IMR-90 (cell line): ENCODE data around the gene NPPA. TPM values are rescaled to one million over a fixed set of nuclear protein-coding genes. Genes with fewer than 3 reads are reported as not detected.

ENCODE experiments used
- ATAC-seq: fragments of 200-7000 bp; cut with Tn5 transposase; 2 replicates; pipeline ENCODE4 v1.9.1; 2020; ENCODE audit warnings: low read depth, mild to moderate bottlenecking, moderate library complexity
- BruUV-seq: library from RNA; stranded (reverse); fragments of 400-500 nt; replicated peaks from 2 replicates; lab custom pipeline; 2021; lab: Mats Ljungman, UMichigan
- CTCF ChIA-PET: fragments of 300-600 bp; formaldehyde crosslinking; extraction: SDS; loops from one replicate; lab custom pipeline; 2021; ENCODE audit warnings: antibody characterized with exemption; lab: Yijun Ruan, JAX
- POLR2A ChIA-PET: fragments of 300-600 bp; sonication (Branson Sonifier 250); formaldehyde crosslinking; loops from one replicate; lab custom pipeline; 2022; ENCODE audit warnings: antibody characterized with exemption; ENCODE audit not compliant: unreplicated experiment; lab: Charles Lee
- DNase-seq: peaks from one replicate; pipeline ENCODE4 v3.0.0; 2013
- H2AFZ ChIP-seq: replicated peaks from 2 replicates; pipeline ENCODE3; 2013; ENCODE audit warnings: low read length, mild to moderate bottlenecking; ENCODE audit not compliant: poor library complexity
- H2AK5ac ChIP-seq: 2 replicates; pipeline ENCODE4 v1.6.1; 2013; ENCODE audit warnings: low read depth, low read length, inconsistent platforms
- H2AK9ac ChIP-seq: replicated peaks from 2 replicates; pipeline ENCODE3; 2013; ENCODE audit warnings: mild to moderate bottlenecking, low read depth, low read length, moderate library complexity; ENCODE audit not compliant: poor library complexity
- H2BK120ac ChIP-seq: 2 replicates; pipeline ENCODE4 v1.6.1; 2013; ENCODE audit warnings: low read depth, low read length, inconsistent platforms
- H2BK15ac ChIP-seq: 3 replicates; pipeline ENCODE4 v1.6.1; 2013; ENCODE audit warnings: low read depth, low read length, inconsistent platforms
- H2BK20ac ChIP-seq: 2 replicates; pipeline ENCODE4 v1.6.1; 2013; ENCODE audit warnings: low read depth, mild to moderate bottlenecking, inconsistent platforms, low read length, moderate library complexity
- H2BK5ac ChIP-seq: 2 replicates; pipeline ENCODE4 v1.6.1; 2013; ENCODE audit warnings: mild to moderate bottlenecking, low read depth, low read length, inconsistent platforms; ENCODE audit not compliant: poor library complexity, severe bottlenecking
- H3K14ac ChIP-seq: replicated peaks from 2 replicates; pipeline ENCODE4 v1.6.1; 2013; ENCODE audit warnings: low read depth, low read length, inconsistent platforms
- H3K18ac ChIP-seq: 2 replicates; pipeline ENCODE4 v1.6.1; 2013; ENCODE audit warnings: low read depth, low read length, control low read depth
- H3K23ac ChIP-seq: 2 replicates; pipeline ENCODE4 v1.6.1; 2013; ENCODE audit warnings: low read depth, low read length, inconsistent platforms
- H3K27ac ChIP-seq: 2 replicates; pipeline ENCODE4 v1.5.1; 2013; ENCODE audit warnings: mild to moderate bottlenecking, control low read depth, low read length; ENCODE audit not compliant: insufficient read depth
- H3K27me3 ChIP-seq: 2 replicates; pipeline ENCODE4 v1.6.1; 2013; ENCODE audit warnings: low read length; ENCODE audit not compliant: control insufficient read depth, insufficient read depth
- H3K36me3 ChIP-seq: 2 replicates; pipeline ENCODE4 v1.6.1; 2013; ENCODE audit warnings: low read length, mixed read lengths; ENCODE audit not compliant: control insufficient read depth, insufficient read depth
- H3K4ac ChIP-seq: 2 replicates; pipeline ENCODE4 v1.6.1; 2013; ENCODE audit warnings: low read depth, low read length, inconsistent platforms
- H3K4me1 ChIP-seq: 2 replicates; pipeline ENCODE4 v1.6.1; 2013; ENCODE audit warnings: low read length, mixed read lengths; ENCODE audit not compliant: control insufficient read depth, insufficient read depth
- H3K4me2 ChIP-seq: 2 replicates; pipeline ENCODE4 v1.6.1; 2013; ENCODE audit warnings: low read depth, mild to moderate bottlenecking, control low read depth, low read length, moderate library complexity
- H3K4me3 ChIP-seq: 2 replicates; pipeline ENCODE4 v1.5.1; 2013; ENCODE audit warnings: low read depth, mild to moderate bottlenecking, control low read depth, low read length, moderate library complexity; ENCODE audit not compliant: insufficient read depth
- H3K56ac ChIP-seq: 2 replicates; pipeline ENCODE4 v1.6.1; 2013; ENCODE audit warnings: low read length, inconsistent platforms; ENCODE audit not compliant: insufficient read depth; ENCODE audit errors: extremely low read depth
- H3K79me1 ChIP-seq, 2 experiments: 2 replicates each; pipeline ENCODE4 v1.6.1; 2013; ENCODE audit warnings: low read length in 2 of 2, inconsistent platforms in 1 of 2, low read depth in 1 of 2
- H3K9ac ChIP-seq: 2 replicates; pipeline ENCODE4 v1.6.1; 2013; ENCODE audit warnings: low read depth, low read length, control low read depth
- H3K9me1 ChIP-seq: 2 replicates; pipeline ENCODE4 v1.6.1; 2013; ENCODE audit warnings: low read length, inconsistent platforms; ENCODE audit not compliant: insufficient read depth
- H3K9me3 ChIP-seq: 2 replicates; pipeline ENCODE4 v1.6.1; 2013; ENCODE audit warnings: low read length; ENCODE audit not compliant: control insufficient read depth, insufficient read depth
- H4K20me1 ChIP-seq: 2 replicates; pipeline ENCODE4 v1.6.1; 2013; ENCODE audit warnings: low read length, inconsistent platforms; ENCODE audit not compliant: insufficient read depth
- H4K5ac ChIP-seq: 2 replicates; pipeline ENCODE4 v1.6.1; 2013; ENCODE audit warnings: mild to moderate bottlenecking, low read depth, low read length, control low read depth
- H4K8ac ChIP-seq, 2 experiments: 2 replicates each; pipeline ENCODE4 v1.6.1; 2013; ENCODE audit warnings: low read depth in 2 of 2, low read length in 2 of 2, control low read depth in 1 of 2, inconsistent platforms in 1 of 2
- H4K91ac ChIP-seq: 2 replicates; pipeline ENCODE4 v1.6.1; 2013; ENCODE audit warnings: low read depth, low read length, inconsistent platforms; ENCODE audit not compliant: insufficient read depth
- BHLHE40 ChIP-seq: fragments of 150-350 bp; IDR thresholded peaks from 2 replicates; pipeline ENCODE4 v1.6.1; 2016; ENCODE audit warnings: mild to moderate bottlenecking, low read depth, low read length
- CEBPB ChIP-seq: IDR thresholded peaks from 2 replicates; pipeline ENCODE4 v1.6.1; 2012; ENCODE audit warnings: low read depth, low read length, improper control_type of control experiment
- CTCF ChIP-seq: conservative IDR thresholded peaks from 2 replicates; pipeline ENCODE4 v1.5.1; 2012; ENCODE audit warnings: mild to moderate bottlenecking, low read depth, low read length, improper control_type of control experiment
- FOS ChIP-seq: fragments of 150-350 bp; IDR thresholded peaks from 2 replicates; pipeline ENCODE4 v1.6.1; 2016; ENCODE audit warnings: low read depth, low read length
- MAFK ChIP-seq: IDR thresholded peaks from 2 replicates; pipeline ENCODE4 v1.6.1; 2012; ENCODE audit warnings: low read depth, low read length, improper control_type of control experiment
- MAZ ChIP-seq: IDR thresholded peaks from 2 replicates; pipeline ENCODE4 v1.6.1; 2012; ENCODE audit warnings: low read depth, mild to moderate bottlenecking, low read length, improper control_type of control experiment, moderate library complexity, borderline replicate concordance
- MXI1 ChIP-seq: IDR thresholded peaks from 2 replicates; pipeline ENCODE4 v1.6.1; 2012; ENCODE audit warnings: low read depth, mild to moderate bottlenecking, low read length, moderate library complexity, borderline replicate concordance
- NFE2L2 ChIP-seq: fragments of 150-350 bp; IDR thresholded peaks from 2 replicates; pipeline ENCODE4 v1.6.1; 2016; ENCODE audit warnings: low read depth, mild to moderate bottlenecking, low read length
- POLR2A ChIP-seq: IDR thresholded peaks from 2 replicates; pipeline ENCODE4 v1.6.1; 2012; ENCODE audit warnings: mild to moderate bottlenecking, low read depth, low read length
- RAD21 ChIP-seq: IDR thresholded peaks from 2 replicates; pipeline ENCODE4 v1.6.1; 2012; ENCODE audit warnings: low read length, improper control_type of control experiment
- RCOR1 ChIP-seq: IDR thresholded peaks from 2 replicates; pipeline ENCODE4 v1.6.1; 2012; ENCODE audit warnings: mild to moderate bottlenecking, low read length, improper control_type of control experiment; ENCODE audit not compliant: insufficient replicate concordance
- RFX5 ChIP-seq: IDR thresholded peaks from 2 replicates; pipeline ENCODE4 v1.8.0; 2012; ENCODE audit warnings: low read depth, mild to moderate bottlenecking, low read length, moderate library complexity
- SMC3 ChIP-seq: fragments of 150-350 bp; IDR thresholded peaks from 2 replicates; pipeline ENCODE4 v1.6.1; 2016; ENCODE audit warnings: low read depth, mild to moderate bottlenecking, antibody characterized with exemption, low read length, moderate library complexity
- USF2 ChIP-seq: fragments of 150-350 bp; IDR thresholded peaks from 2 replicates; pipeline ENCODE4 v1.6.1; 2017; ENCODE audit warnings: mild to moderate bottlenecking, antibody characterized with exemption, low read length, low read depth
- WGBS, 2 experiments: methylation state at CpG; one replicate each; pipeline versions ENCODE4 v1.1.5 to v1.1.7; 2013; ENCODE audit warnings: missing lambda C conversion rate in 2 of 2; ENCODE audit not compliant: insufficient read length in 1 of 2; ENCODE audit errors: extremely low coverage in 2 of 2; 5-methylcytosine and 5-hydroxymethylcytosine counted together
- dilution Hi-C: fragments of 300-500 bp; cut with HindIII; formaldehyde crosslinking; loops from one replicate; pipeline ENCODE4 v1.14.3; 2018; ENCODE audit warnings: low sequenced_read_pairs; ENCODE audit not compliant: unreplicated experiment
- in situ Hi-C: fragments of 300-500 bp; cut with MboI; formaldehyde crosslinking; loops from 3 replicates; pipeline ENCODE4 v1.14.3; 2019; ENCODE audit warnings: low sequenced_read_pairs, inconsistent platforms, mixed read lengths
- intact Hi-C: fragments of 100-400 bp; cut with micrococcal nuclease; formaldehyde crosslinking; loops from 2 replicates; pipeline ENCODE4 v1.10.0; 2022
- polyA plus RNA-seq, 3 experiments: library from polyadenylated mRNA; depleted of rRNA; stranded (reverse); fragments of >200 nt; gene quantifications; 2 replicates each; pipeline ENCODE4 v1.2.3, GENCODE V29; 2012; ENCODE audit warnings: low replicate concordance in 1 of 3
- total RNA-seq: library from RNA; depleted of rRNA; stranded (reverse); fragments of >200 nt; gene quantifications from 2 replicates; pipeline ENCODE4 v1.2.3, GENCODE V29; 2012

Gene NPPA
- total and polyA plus RNA-seq, 2 of the 4 experiments (the other 2 are of a cell fraction): not detected

DNA sequence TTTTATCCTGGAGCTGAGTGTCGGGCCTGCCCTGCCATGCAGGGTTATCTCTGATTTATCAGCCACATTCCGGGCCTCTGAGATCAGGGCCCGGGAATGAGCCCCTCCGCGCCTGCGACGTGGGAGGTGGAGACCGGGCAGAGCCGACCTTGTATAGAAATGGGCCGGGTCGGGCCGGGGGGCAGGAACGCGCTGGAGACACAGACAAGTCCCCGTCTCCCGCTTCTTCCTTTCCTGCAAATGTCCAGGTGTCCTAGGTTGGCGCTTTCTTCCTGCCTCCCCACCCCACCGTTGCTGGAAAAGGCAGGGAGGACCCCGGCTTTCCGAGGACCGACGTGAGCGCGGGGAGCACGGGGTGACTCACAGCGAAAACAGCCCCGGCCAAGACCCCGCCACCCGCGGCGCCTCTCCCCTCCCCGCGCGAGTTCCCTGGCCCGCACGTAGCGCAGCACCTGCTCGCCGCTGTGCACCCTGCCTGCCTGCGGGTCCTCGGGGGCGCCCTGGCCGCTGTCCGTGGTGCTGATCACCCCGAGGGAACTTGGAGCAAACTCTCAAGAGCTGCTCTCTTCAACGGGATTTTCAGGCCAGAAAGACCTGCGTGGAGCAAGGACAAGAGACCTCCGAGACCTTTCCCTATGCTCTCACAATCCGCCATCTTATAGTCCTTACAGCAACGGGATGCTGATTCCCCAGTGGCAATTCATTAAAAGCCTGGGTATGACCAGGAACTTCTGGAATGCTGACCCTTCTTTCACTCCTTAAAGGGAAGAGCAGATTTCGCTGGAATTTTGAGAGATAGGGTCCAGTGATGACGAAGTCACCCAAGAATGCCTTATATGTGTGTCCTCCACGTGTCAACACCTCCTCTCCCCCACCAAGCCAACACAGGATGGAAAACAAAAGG lies 11.6 kb upstream of the NPPA start:
- H4K8ac ChIP-seq: no peak overlapping the region
- no peak overlapping the region for H3K23ac ChIP-seq
- TF ChIP-seq MAFK (no peak), MXI1 (peak; percentile 66), BHLHE40 (no peak), USF2 (no peak), NFE2L2 (no peak), CTCF (peak; percentile 29), RAD21 (no peak), RCOR1 (peak; percentile 93), SMC3 (no peak), POLR2A (no peak), CEBPB (no peak), MAZ (peak; percentile 74; the same call in 1 of the 2 replicates), RFX5 (no peak), FOS (no peak)
- WGBS, 2 experiments: 3% methylated on average over 13 of the region's 53 CpGs; no CpG with 5 or more reads in 1 of the 2 experiments
- no peak overlapping the region for H2BK15ac ChIP-seq
- H3K9me3 ChIP-seq: no peaks in the 10 kb centered on the region
- H2BK120ac ChIP-seq: no peak overlapping the region
- no peak overlapping the region for H3K4me3 ChIP-seq
- 0 out of 2 replicates have a peak, but pooled peaks cover 1% of the 10 kb centered on the region for H3K4me1 ChIP-seq
- no peak overlapping the region for H4K91ac ChIP-seq
- no peak overlapping the region for H3K4me2 ChIP-seq
- ChIA-PET POLR2A (no interaction called here), CTCF (no interaction called here)
- no peaks in the 10 kb centered on the region for H3K79me1 ChIP-seq
- no peak overlapping the region for H3K56ac ChIP-seq
- peak overlapping the region; percentile 1 for H2AFZ ChIP-seq
- H3K27me3 ChIP-seq: peaks cover 28% of the 10 kb centered on the region
- BruUV-seq: no TSS peak
- no peak overlapping the region for H2AK5ac ChIP-seq
- no peak overlapping the region for H3K27ac ChIP-seq
- in situ Hi-C loops: no loop called here
- dilution Hi-C loops: no loop called here
- intact Hi-C loops: no loop called here
- no peak overlapping the region for H2AK9ac ChIP-seq
- H3K14ac ChIP-seq: no peak overlapping the region
- no peak overlapping the region for H3K9ac ChIP-seq
- no peak overlapping the region for H2BK5ac ChIP-seq
- H3K36me3 ChIP-seq: no peaks in the 10 kb centered on the region
- no peak overlapping the region for H3K4ac ChIP-seq
- peak; percentile 90 for ATAC-seq
- peak; percentile 49 for DNase-seq
- no peak overlapping the region for H3K18ac ChIP-seq
- H4K20me1 ChIP-seq: no peaks in the 10 kb centered on the region
- no peak overlapping the region for H4K5ac ChIP-seq
- peaks cover 4% of the 10 kb centered on the region; the same call in 1 of the 2 replicates for H3K9me1 ChIP-seq
- H2BK20ac ChIP-seq: no peak overlapping the region
